ENCODE measurements around the gene HNF4A. TPM values are rescaled to one million over a fixed set of nuclear protein-coding genes. Genes with fewer than 3 reads are reported as not detected.

Gene HNF4A
- total RNA-seq, 3 donors from 2014 or later (not counting 1 experiment from before 2014, with no cell fraction given), result not detected

DNA sequence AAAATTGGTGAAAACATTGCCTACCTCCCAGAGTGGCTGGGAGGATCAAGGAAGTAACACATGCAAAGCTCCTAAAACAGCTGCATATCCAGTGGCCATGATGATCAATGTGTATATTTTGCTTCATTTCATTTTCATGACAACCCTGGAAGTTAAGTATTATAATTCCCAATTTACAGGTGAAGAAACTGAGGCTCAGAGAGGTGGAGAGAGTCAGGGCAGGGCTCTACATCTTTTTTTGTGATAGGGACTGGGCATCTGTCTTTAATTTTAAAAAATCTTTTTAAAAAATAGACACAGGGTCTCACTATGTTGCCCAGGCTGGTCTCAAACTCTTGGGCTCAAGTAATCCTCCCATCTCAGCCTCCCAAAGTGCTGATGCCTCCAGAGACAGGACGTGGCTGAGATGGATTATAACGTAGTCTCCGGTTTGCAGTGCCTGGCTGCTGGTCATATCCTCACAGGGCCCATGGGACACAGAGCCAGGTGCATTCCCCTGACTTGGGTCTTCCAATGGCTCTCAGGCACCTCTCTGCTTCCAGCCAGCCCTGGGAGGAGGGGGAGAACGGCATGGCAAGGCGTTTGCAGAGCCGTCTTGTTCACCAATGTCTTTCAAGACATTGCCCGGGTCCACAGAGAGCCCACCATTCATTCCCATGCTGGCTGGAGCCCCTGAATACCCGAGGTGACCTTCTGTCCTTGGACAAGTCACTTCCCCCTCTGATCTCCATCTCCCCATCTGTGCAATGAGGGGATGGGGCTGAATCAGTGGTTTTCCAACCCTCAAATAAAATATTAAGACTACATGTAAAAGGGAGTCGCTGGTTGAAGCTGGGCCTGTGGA, 38.3 kb downstream of the HNF4A start:
- ATAC-seq (no peak), DNase-seq (no peak)
- intact Hi-C loops (cut with micrococcal nuclease), result no loop called here
- H3K27me3 ChIP-seq (ENCODE audit: control insufficient read depth, insufficient read depth, low read length), result no peaks in the 10 kb centered on the region
- TF ChIP-seq, protein P1, sequence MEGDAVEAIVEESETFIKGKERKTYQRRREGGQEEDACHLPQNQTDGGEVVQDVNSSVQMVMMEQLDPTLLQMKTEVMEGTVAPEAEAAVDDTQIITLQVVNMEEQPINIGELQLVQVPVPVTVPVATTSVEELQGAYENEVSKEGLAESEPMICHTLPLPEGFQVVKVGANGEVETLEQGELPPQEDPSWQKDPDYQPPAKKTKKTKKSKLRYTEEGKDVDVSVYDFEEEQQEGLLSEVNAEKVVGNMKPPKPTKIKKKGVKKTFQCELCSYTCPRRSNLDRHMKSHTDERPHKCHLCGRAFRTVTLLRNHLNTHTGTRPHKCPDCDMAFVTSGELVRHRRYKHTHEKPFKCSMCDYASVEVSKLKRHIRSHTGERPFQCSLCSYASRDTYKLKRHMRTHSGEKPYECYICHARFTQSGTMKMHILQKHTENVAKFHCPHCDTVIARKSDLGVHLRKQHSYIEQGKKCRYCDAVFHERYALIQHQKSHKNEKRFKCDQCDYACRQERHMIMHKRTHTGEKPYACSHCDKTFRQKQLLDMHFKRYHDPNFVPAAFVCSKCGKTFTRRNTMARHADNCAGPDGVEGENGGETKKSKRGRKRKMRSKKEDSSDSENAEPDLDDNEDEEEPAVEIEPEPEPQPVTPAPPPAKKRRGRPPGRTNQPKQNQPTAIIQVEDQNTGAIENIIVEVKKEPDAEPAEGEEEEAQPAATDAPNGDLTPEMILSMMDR (IDR thresholded peaks at IDR 0.05), result no peak
- H3K4me3 ChIP-seq (ENCODE audit: low read length), result no peak overlapping the region
- H3K4me1 ChIP-seq (ENCODE audit: control insufficient read depth, insufficient read depth, low read length), result peaks cover under 1% of the 10 kb centered on the region
- H3K36me3 ChIP-seq (ENCODE audit: control insufficient read depth, insufficient read depth, low read length), result no peaks in the 10 kb centered on the region
- no peak overlapping the region for H3K4me3 Mint-ChIP-seq
- H3K9me3 ChIP-seq (ENCODE audit: control insufficient read depth, insufficient read depth, low read length), result no peaks in the 10 kb centered on the region
- peaks cover 3 to 10% of the 10 kb centered on the region in 2 donors for H3K27me3 Mint-ChIP-seq (ENCODE audit: low read depth in 2 of 2)
- no peaks in the 10 kb centered on the region for H3K9me3 Mint-ChIP-seq
- no peak overlapping the region for H3K27ac Mint-ChIP-seq
- H3K36me3 Mint-ChIP-seq, result no peaks in the 10 kb centered on the region
- 78% methylated on average over 9 of the region's 9 CpGs for WGBS (ENCODE audit: insufficient coverage)
- no peak overlapping the region for H3K27ac ChIP-seq (ENCODE audit: low read length)
- H3K4me1 Mint-ChIP-seq, result peaks cover 4 to 7% of the 10 kb centered on the region in 2 donors

DNA sequence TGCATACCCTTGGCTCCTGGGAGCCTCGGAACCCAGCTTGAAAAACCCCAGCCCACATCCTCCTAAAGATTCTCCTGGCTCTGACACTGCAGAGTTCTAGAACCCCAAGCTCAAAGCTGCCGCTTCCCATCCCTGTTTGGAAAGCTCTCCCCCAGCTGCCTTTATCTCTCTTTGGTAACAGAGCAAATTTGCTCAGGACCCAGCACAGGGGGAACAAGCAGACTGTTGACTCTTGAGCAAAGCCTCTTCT, 38.9 kb downstream of the HNF4A start:
- Mint-ChIP-seq H3K4me3 (no peak overlapping the region), H3K4me1 (peaks cover 0 to 4% of the 10 kb centered on the region in 2 donors), H3K27me3 (ENCODE audit: low read depth in 2 of 2) (peaks cover 4 to 5% of the 10 kb centered on the region in 2 donors), H3K36me3 (no peaks in the 10 kb centered on the region), H3K27ac (no peak overlapping the region), H3K9me3 (no peaks in the 10 kb centered on the region)
- Histone ChIP-seq H3K27ac (ENCODE audit: low read length) (no peak overlapping the region), H3K4me3 (ENCODE audit: low read length) (no peak overlapping the region), H3K9me3 (ENCODE audit: control insufficient read depth, insufficient read depth, low read length) (no peaks in the 10 kb centered on the region), H3K27me3 (ENCODE audit: control insufficient read depth, insufficient read depth, low read length) (no peaks in the 10 kb centered on the region), H3K36me3 (ENCODE audit: control insufficient read depth, insufficient read depth, low read length) (no peaks in the 10 kb centered on the region), H3K4me1 (ENCODE audit: control insufficient read depth, insufficient read depth, low read length) (no peaks in the 10 kb centered on the region)
- no peak for ATAC-seq
- TF ChIP-seq, protein P1 (IDR thresholded peaks at IDR 0.05), result no peak
- WGBS (ENCODE audit: insufficient coverage), result 90% methylated on average over 2 of the region's 2 CpGs
- DNase-seq, result no peak
- intact Hi-C loops (cut with micrococcal nuclease), result no loop called here

DNA sequence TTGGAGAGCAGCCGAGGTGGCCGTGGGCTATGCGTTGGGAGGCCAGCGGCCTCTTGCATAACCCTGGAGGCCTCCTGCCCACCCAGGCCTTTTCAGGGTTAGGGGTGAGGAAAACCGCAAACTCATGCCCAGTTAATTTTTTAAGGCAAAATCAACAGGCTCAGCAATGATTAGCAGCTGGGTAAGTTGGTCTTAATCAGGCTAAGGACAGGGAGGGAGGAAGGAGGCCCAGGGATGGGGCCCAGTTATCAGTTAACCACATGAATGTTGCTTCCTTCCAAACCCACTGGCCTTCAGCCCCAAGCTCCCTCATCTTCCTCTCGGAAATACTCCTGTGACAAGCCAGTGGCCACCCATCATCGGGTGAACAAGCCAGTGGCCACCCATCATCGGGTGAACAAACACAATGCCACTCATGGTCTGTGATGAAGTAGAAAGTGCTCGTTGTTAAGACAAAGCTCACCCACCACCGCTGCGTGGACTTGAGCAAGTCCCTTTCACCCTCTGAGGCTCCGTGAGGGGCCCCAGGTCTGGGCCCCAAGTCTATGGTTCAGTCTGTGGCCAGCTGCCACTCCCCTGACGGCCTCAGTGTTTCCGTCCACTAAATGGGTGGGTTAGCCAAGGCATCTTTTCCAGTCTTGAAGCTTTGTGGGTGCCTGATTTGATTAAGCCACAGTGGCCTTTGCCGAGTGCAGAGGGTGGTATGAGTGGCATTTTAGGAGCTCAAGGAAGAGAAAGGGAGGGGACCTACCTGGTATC, 39.4 kb downstream of the HNF4A start:
- Histone ChIP-seq H3K4me3 (ENCODE audit: low read length) (no peak overlapping the region), H3K27me3 (ENCODE audit: control insufficient read depth, insufficient read depth, low read length) (no peaks in the 10 kb centered on the region), H3K27ac (ENCODE audit: low read length) (no peak overlapping the region), H3K36me3 (ENCODE audit: control insufficient read depth, insufficient read depth, low read length) (no peaks in the 10 kb centered on the region), H3K4me1 (ENCODE audit: control insufficient read depth, insufficient read depth, low read length) (no peaks in the 10 kb centered on the region), H3K9me3 (ENCODE audit: control insufficient read depth, insufficient read depth, low read length) (no peaks in the 10 kb centered on the region)
- intact Hi-C loops (cut with micrococcal nuclease), result no loop called here
- ATAC-seq (no peak), DNase-seq (no peak)
- H3K27me3 Mint-ChIP-seq (ENCODE audit: low read depth in 2 of 2), result peaks cover 0 to 5% of the 10 kb centered on the region in 2 donors
- H3K4me1 Mint-ChIP-seq, result no peaks in the 10 kb centered on the region
- no peak overlapping the region for H3K27ac Mint-ChIP-seq
- TF ChIP-seq, protein P1 (IDR thresholded peaks at IDR 0.05), result no peak
- H3K9me3 Mint-ChIP-seq, result no peaks in the 10 kb centered on the region
- no peaks in the 10 kb centered on the region for H3K36me3 Mint-ChIP-seq
- WGBS (ENCODE audit: insufficient coverage), result 72% methylated on average over 15 of the region's 15 CpGs
- no peak overlapping the region for H3K4me3 Mint-ChIP-seq
